ENCODE data around the gene TMEM61.

Gene TMEM61

GRCh38 chr1:54996869-54997710 is 16.7 kb downstream of the TMEM61 start:
- TF ChIP-seq ZC3H10 (CRISPR knock-in tag; IDR thresholded peaks at IDR 0.05) (no peak), BACH2 (CRISPR knock-in tag; IDR thresholded peaks at IDR 0.05; ENCODE audit: borderline replicate concordance) (no peak), ZFP3 (CRISPR knock-in tag; IDR thresholded peaks at IDR 0.05) (no peak), SNAI2 (CRISPR knock-in tag; IDR thresholded peaks at IDR 0.05) (no peak), ZNF565 (CRISPR knock-in tag; conservative IDR thresholded peaks at IDR 0.05; ENCODE audit: low read depth) (no peak), GLIS3 (CRISPR knock-in tag; IDR thresholded peaks at IDR 0.05) (no peak), PPARA (CRISPR knock-in tag; IDR thresholded peaks at IDR 0.05; ENCODE audit: borderline replicate concordance) (no peak), CSDC2 (CRISPR knock-in tag; IDR thresholded peaks at IDR 0.05) (no peak), ZNF70 (CRISPR knock-in tag; IDR thresholded peaks at IDR 0.05) (no peak), TCF4 (CRISPR knock-in tag; IDR thresholded peaks at IDR 0.05; ENCODE audit: borderline replicate concordance) (no peak), ZNF8 (CRISPR knock-in tag; IDR thresholded peaks at IDR 0.05) (no peak), ARNTL (CRISPR knock-in tag; IDR thresholded peaks at IDR 0.05; ENCODE audit: borderline replicate concordance, low read depth) (no peak), ZFP30 (CRISPR knock-in tag; IDR thresholded peaks at IDR 0.05) (no peak), RARB (CRISPR knock-in tag; IDR thresholded peaks at IDR 0.05) (no peak), OSR1 (CRISPR knock-in tag; IDR thresholded peaks at IDR 0.05) (no peak)
- no peak; the same call in none of the 3 replicates for ATAC-seq

GRCh38 chr1:54997711-54997986 is 17.2 kb downstream of the TMEM61 start:
- no peak for ATAC-seq
- TF ChIP-seq ZNF70 (CRISPR knock-in tag; IDR thresholded peaks at IDR 0.05) (no peak), ZNF565 (CRISPR knock-in tag; conservative IDR thresholded peaks at IDR 0.05; ENCODE audit: low read depth) (no peak), GLIS3 (CRISPR knock-in tag; IDR thresholded peaks at IDR 0.05) (no peak), TCF4 (CRISPR knock-in tag; IDR thresholded peaks at IDR 0.05; ENCODE audit: borderline replicate concordance) (no peak), RARB (CRISPR knock-in tag; IDR thresholded peaks at IDR 0.05) (no peak), POU6F1 (CRISPR knock-in tag; IDR thresholded peaks at IDR 0.05; ENCODE audit: borderline replicate concordance, low read depth) (no peak), OSR1 (CRISPR knock-in tag; IDR thresholded peaks at IDR 0.05) (no peak), ZFP30 (CRISPR knock-in tag; IDR thresholded peaks at IDR 0.05) (no peak), BACH2 (CRISPR knock-in tag; IDR thresholded peaks at IDR 0.05; ENCODE audit: borderline replicate concordance) (no peak), PPARA (CRISPR knock-in tag; IDR thresholded peaks at IDR 0.05; ENCODE audit: borderline replicate concordance) (no peak), ISL1 (CRISPR knock-in tag; IDR thresholded peaks at IDR 0.05) (no peak), ZNF8 (CRISPR knock-in tag; IDR thresholded peaks at IDR 0.05) (no peak), TSHZ2 (CRISPR knock-in tag; IDR thresholded peaks at IDR 0.05) (no peak), ZFP3 (CRISPR knock-in tag; IDR thresholded peaks at IDR 0.05) (no peak), SNAI2 (CRISPR knock-in tag; IDR thresholded peaks at IDR 0.05) (no peak)

GRCh38 chr1:54998100-54998499 is 17.7 kb downstream of the TMEM61 start:
- no peak for ATAC-seq
- TF ChIP-seq ZFP30 (CRISPR knock-in tag; IDR thresholded peaks at IDR 0.05): no peak
- no peak for TF ChIP-seq ZNF8 (CRISPR knock-in tag; IDR thresholded peaks at IDR 0.05)
- TF ChIP-seq ZFP3 (CRISPR knock-in tag; IDR thresholded peaks at IDR 0.05): no peak
- TF ChIP-seq GLIS3 (CRISPR knock-in tag; IDR thresholded peaks at IDR 0.05): no peak

- no peak for TF ChIP-seq CSRNP3 (CRISPR knock-in tag; IDR thresholded peaks at IDR 0.05)
- TF ChIP-seq ZNF70 (CRISPR knock-in tag; IDR thresholded peaks at IDR 0.05): no peak
- no peak for TF ChIP-seq GLIS3 (CRISPR knock-in tag; IDR thresholded peaks at IDR 0.05)
- no peak for TF ChIP-seq SNAI2 (CRISPR knock-in tag; IDR thresholded peaks at IDR 0.05)
- no peak for TF ChIP-seq ESRRG (CRISPR knock-in tag; IDR thresholded peaks at IDR 0.05)
- no peak for ATAC-seq
These were observed 18.2 kb downstream of the TMEM61 start, which contains the start of gene BSND for GRCh38 chr1:54998677-54999076. Gene BSND, plus strand, starts transcription at chr1:54998933. Its CDS starts 254 bp downstream, at chr1:54999187.
